Left lobe of liver (tissue), 2 donors: ENCODE data around the gene PLCB2. TPM values are rescaled to one million over a fixed set of nuclear protein-coding genes. Genes with fewer than 3 reads are reported as not detected.

Experiments used
- ATAC-seq: fragments of 200-7000 bp; cut with Tn5 transposase; one replicate; pipeline ENCODE4 v1.9.1; 2020; ENCODE audit warnings: mild to moderate bottlenecking, moderate library complexity
- DNase-seq: peaks from one replicate; pipeline ENCODE4 v3.0.0-alpha.2; 2020; ENCODE audit warnings: low spot score
- total RNA-seq: library from RNA; stranded (reverse); gene quantifications from one replicate; pipeline ENCODE4 v1.2.1, GENCODE V29; 2021
- donor health status: DM: no; HTN: no; CAD: no; lungs with moderate emphysema.
- donor health status: DM: no; HTN: yes; CAD: no.

The PLCB2 gene
- total RNA-seq, 1 donor from 2014 or later = 8.7 TPM

GRCh38 chr15:40240619-40241221 is 67.0 kb downstream of the PLCB2 start:
- ATAC-seq = no peak
- DNase-seq = no peak

GRCh38 chr15:40239693-40240618 is 67.8 kb downstream of the PLCB2 start:
- DNase-seq (no peak), ATAC-seq (no peak)

GRCh38 chr15:40239404-40239692 is 68.4 kb downstream of the PLCB2 start:
- DNase-seq (no peak), ATAC-seq (no peak)

GRCh38 chr15:40238532-40239403 is 69.0 kb downstream of the PLCB2 start, which contains the start of gene PAK6:
PAK6 (plus strand) TSS chr15:40239063; CDS start chr15:40264786, 25,723 bp downstream.
- DNase-seq (no peak), ATAC-seq (peak; percentile 60)

Other genes with a start within 250 kb of the PLCB2 start
- 3.3 TPM for gene BMF, start 199.1 kb downstream of the PLCB2 start, total RNA-seq
- gene BUB1B, start 146.9 kb downstream of the PLCB2 start, total RNA-seq = 0.68 TPM
- not detected for gene PAK6, start 68.9 kb downstream of the PLCB2 start, total RNA-seq
- gene ANKRD63, start 24.9 kb downstream of the PLCB2 start, total RNA-seq = not detected
- 7.7 TPM for gene INAFM2, start 15.8 kb upstream of the PLCB2 start, total RNA-seq
- gene CCDC9B, start 33.0 kb upstream of the PLCB2 start, total RNA-seq = 16.6 TPM
- not detected for gene PHGR1, start 43.1 kb upstream of the PLCB2 start, total RNA-seq
- gene DISP2, start 50.3 kb upstream of the PLCB2 start, total RNA-seq = 0.25 TPM
- 9.2 TPM for gene KNSTRN, start 74.8 kb upstream of the PLCB2 start, total RNA-seq
- 229 TPM for gene IVD, start 97.9 kb upstream of the PLCB2 start, total RNA-seq
- gene BAHD1, start 133.0 kb upstream of the PLCB2 start, total RNA-seq = 12.8 TPM
- gene CHST14, start 163.0 kb upstream of the PLCB2 start, total RNA-seq = 5.3 TPM